NT2/D1 (cell line): ENCODE measurements around the gene KRT26.

Experiments
- DNase-seq: peaks from one replicate; pipeline ENCODE4 v3.0.0-alpha.2; 2011; ENCODE audit warnings: low read depth, low spot score
- H3K27me3 ChIP-seq: 2 replicates; pipeline ENCODE4 v1.6.0; 2011; ENCODE audit warnings: mild to moderate bottlenecking; ENCODE audit not compliant: insufficient read length, insufficient read depth
- H3K36me3 ChIP-seq: 2 replicates; pipeline ENCODE4 v1.6.1; 2011; ENCODE audit warnings: mild to moderate bottlenecking, low read length, mixed read lengths; ENCODE audit not compliant: insufficient read depth, insufficient read length
- H3K4me1 ChIP-seq: 2 replicates; pipeline ENCODE4 v1.5.1; 2011; ENCODE audit not compliant: insufficient read depth, insufficient read length
- H3K4me3 ChIP-seq: 2 replicates; pipeline ENCODE4 v1.5.1; 2011; ENCODE audit warnings: low read depth; ENCODE audit not compliant: insufficient read length
- H3K9ac ChIP-seq: 2 replicates; pipeline ENCODE4 v1.6.0; 2011; ENCODE audit warnings: low read depth; ENCODE audit not compliant: insufficient read length
- H3K9me3 ChIP-seq: 2 replicates; pipeline ENCODE4 v1.5.1; 2011; ENCODE audit warnings: mild to moderate bottlenecking, low read length; ENCODE audit not compliant: insufficient read depth
- SUZ12 ChIP-seq: IDR thresholded peaks from 2 replicates; pipeline ENCODE4 v1.6.1; 2011; ENCODE audit not compliant: insufficient read length, insufficient read depth; ENCODE audit errors: extremely low read depth
- YY1 ChIP-seq: IDR thresholded peaks from 2 replicates; pipeline ENCODE4 v1.6.1; 2011; ENCODE audit not compliant: insufficient read length, insufficient read depth
- ZNF274 ChIP-seq: IDR thresholded peaks from 2 replicates; pipeline ENCODE4 v1.6.1; 2011; ENCODE audit warnings: mild to moderate bottlenecking, low read depth, low read length

KRT26 gene, protein sequence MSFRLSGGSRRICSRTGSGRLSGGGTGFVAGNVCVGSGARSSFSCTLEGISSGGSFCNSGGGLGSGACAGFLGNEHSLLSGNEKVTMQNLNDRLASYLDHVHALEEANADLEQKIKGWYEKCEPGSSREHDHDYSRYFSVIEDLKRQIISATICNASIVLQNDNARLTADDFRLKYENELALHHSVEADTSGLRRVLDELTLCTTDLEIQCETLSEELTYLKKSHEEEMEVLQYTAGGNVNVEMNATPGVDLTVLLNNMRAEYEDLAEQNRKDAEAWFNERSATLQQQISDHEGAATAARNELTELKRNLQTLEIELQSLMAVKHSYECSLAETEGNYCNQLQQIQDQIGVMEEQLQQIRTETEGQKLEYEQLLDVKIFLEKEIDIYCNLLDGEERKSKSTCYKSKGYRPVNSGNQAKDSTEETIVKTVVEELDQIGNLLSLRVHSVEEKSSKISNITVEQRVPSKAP

DNA sequence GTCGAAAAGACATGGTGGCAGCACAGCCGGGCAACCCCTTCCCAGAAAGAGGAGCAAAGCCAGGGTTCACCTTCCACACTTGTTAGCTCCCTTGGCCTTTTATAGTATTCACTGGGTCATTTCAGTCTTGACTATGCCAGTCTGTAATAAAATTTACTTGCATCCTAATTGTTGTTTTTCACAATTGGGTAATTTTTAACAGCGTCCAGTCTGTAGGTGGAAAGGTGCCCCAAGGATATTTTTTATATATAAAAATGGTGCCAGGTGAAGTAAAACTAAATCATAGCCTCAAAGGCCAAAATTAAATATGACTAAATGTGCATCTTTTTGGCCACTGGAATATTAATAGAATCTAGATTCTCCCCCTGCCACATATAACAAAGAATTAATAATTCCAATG lies at the start of gene KRT26:
KRT26 (minus strand) TSS at position 101 of the 400 bp plus-strand sequence; CDS start at position 13, 88 bp downstream.
- Histone ChIP-seq H3K36me3 (no peaks in the 10 kb centered on the region), H3K9me3 (no peaks in the 10 kb centered on the region), H3K4me1 (no peaks in the 10 kb centered on the region), H3K27me3 (no peaks in the 10 kb centered on the region), H3K4me3 (no peak within 1 kb of the TSS), H3K9ac (no peak within 1 kb of the TSS)
- DNase-seq, result no peak
- TF ChIP-seq YY1, result no peak
- TF ChIP-seq SUZ12, result no peak
- no peak for TF ChIP-seq ZNF274

DNA sequence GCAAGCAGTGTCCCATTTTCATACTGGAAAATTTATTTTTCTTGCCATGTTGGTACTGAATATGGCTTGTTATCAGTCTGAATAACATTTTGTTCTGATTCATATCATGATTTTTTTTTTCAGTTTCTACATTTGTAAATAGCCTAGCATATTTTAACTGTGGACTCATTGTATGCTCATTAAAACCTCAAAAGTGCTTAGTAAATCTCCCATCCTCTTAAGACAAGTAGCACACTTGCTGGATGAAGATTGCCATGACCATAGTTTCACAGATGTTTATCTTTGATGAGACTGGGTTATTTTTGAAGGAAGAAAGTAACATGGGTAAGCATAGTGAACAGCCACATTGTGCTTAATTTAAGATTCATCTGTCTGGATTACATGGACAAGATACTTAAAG lies 49.5 kb upstream of the KRT26 start:
- no peak for DNase-seq
- Histone ChIP-seq H3K27me3 (no peaks in the 10 kb centered on the region), H3K9ac (no peak overlapping the region), H3K4me3 (no peak overlapping the region), H3K4me1 (no peaks in the 10 kb centered on the region), H3K9me3 (no peaks in the 10 kb centered on the region), H3K36me3 (peaks cover 37% of the 10 kb centered on the region)
- TF ChIP-seq SUZ12 (no peak), ZNF274 (no peak), YY1 (no peak)

DNA sequence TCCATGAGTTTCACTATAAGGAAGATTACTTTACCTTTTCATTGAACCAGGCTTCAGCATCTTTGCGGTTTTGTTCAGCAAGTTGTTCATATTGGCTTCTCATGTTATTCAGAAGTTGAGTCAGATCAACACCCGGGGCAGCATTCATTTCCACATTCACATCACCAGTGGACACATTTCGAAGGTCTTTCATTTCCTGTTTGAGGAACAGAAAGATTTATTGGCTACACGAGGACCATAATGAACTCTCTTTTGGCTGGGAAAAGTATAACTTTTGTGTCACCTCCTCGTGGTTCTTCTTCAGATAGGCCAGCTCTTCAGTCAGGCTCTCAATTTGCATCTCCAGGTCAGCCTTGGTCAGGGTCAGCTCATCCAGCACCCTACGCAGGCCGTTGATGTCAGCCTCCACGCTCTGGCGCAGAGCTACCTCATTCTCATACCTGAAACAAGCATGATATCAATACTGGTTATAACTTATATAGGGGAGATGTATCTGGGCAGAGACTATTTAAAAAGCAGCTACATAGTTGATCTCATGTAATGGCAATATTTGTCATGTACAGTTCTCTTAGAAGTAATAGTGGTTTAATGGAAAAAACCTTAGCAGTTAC lies 48.3 kb upstream of the KRT26 start:
- Histone ChIP-seq H3K36me3 (peaks cover 37% of the 10 kb centered on the region), H3K27me3 (no peaks in the 10 kb centered on the region), H3K4me3 (peak overlapping the region; percentile 76), H3K9me3 (no peaks in the 10 kb centered on the region), H3K4me1 (no peaks in the 10 kb centered on the region), H3K9ac (no peak overlapping the region)
- TF ChIP-seq SUZ12 (no peak), ZNF274 (no peak), YY1 (no peak)
- no peak for DNase-seq

DNA sequence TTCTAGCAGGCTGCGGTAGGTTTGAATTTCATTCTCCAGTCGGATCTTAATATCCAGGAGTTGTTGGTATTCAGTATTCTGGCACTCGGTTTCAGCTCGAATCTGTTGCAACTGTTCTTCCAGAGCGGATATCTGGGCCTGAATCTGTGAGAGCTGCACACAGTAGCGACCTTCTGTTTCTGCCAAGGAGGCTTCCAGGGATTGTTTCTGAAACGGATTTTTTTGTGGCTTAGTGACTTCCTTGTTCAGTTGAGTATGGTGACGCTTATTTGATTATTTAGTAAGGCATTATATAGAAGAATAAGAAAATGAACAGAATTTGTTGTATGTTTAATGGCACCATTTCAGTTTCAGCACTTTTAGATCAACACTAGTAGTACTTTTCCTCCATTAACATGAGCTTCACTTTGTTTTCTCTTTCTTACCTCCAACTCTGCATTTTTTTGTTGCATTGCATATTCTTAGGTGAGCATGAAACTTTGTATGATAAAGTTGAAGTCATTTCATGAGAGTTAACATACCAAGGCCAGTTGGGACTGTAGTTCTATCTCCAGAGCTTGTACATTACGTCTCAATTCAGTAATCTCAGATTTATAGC lies 47.6 kb upstream of the KRT26 start:
- Histone ChIP-seq H3K36me3 (peaks cover 37% of the 10 kb centered on the region), H3K4me3 (peak overlapping the region; percentile 76), H3K27me3 (no peaks in the 10 kb centered on the region), H3K9ac (peak overlapping the region; percentile 85), H3K9me3 (no peaks in the 10 kb centered on the region), H3K4me1 (no peaks in the 10 kb centered on the region)
- no peak for DNase-seq
- TF ChIP-seq SUZ12, result no peak
- no peak for TF ChIP-seq ZNF274
- TF ChIP-seq YY1, result no peak

DNA sequence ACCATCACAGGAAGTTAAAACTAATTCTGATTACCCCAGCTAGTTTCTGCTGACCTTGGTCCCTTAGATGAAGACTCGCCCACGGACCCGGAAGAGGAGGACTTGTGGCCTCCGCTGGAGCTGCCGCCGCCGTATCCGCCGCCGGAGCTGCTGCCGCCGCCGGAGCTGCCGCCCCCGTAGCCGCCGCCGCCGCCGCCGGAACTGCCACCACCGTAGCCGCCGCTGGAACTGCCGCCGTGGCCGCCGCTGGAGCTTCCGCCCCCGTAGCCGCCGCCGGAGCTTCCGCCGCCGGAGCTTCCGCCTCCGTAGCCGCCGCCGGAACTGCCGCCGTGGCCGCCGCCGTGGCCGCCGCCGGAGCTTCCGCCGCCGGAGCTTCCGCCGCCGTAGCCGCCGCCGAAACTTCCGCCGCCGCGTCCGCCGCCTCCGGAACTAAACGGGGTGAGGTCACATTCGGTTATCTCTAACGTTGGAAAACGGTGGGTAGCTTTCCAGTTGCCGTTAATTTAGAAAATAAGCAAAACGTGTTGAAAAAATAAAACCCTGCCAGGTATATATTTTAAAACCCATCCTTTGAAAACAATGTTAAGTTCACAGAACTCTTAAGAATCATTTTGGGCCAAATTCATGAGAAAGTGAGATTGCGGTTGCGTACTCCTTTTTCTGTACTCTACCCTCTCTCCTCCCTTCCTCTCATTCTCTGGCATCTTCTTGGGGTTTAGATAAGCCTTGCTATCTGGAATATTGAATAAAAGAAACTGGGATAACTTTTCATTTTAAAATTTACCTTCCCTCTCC lies 46.9 kb upstream of the KRT26 start:
- Histone ChIP-seq H3K9me3 (no peaks in the 10 kb centered on the region), H3K4me3 (peak overlapping the region; percentile 76), H3K4me1 (no peaks in the 10 kb centered on the region), H3K36me3 (peaks cover 37% of the 10 kb centered on the region), H3K27me3 (no peaks in the 10 kb centered on the region), H3K9ac (peak overlapping the region; percentile 85)
- DNase-seq, result peak; percentile 54
- TF ChIP-seq ZNF274 (no peak), YY1 (no peak), SUZ12 (no peak)

DNA sequence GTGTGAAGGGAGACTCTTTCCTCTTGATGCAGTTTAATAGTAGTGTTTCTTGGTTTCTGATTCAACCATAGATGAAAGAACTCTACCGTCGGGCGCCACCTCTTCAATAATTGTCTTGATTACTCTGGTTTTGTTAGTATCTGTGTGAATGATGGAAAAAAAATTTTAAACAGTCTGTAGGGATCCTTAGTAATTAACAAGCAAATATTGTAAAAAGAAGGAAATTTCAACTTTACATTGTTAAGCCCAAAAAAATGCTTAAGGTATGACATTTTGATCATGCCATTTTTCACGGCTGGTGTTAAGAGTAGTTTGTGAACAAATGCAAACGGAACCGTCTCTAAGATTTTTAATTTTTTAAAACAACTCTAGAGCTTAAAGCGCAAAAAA lies 46.3 kb upstream of the KRT26 start:
- Histone ChIP-seq H3K9me3 (no peaks in the 10 kb centered on the region), H3K4me3 (peak overlapping the region; percentile 66), H3K4me1 (no peaks in the 10 kb centered on the region), H3K9ac (peak overlapping the region; percentile 83), H3K36me3 (peaks cover 37% of the 10 kb centered on the region), H3K27me3 (no peaks in the 10 kb centered on the region)
- no peak for TF ChIP-seq YY1
- no peak for DNase-seq

DNA sequence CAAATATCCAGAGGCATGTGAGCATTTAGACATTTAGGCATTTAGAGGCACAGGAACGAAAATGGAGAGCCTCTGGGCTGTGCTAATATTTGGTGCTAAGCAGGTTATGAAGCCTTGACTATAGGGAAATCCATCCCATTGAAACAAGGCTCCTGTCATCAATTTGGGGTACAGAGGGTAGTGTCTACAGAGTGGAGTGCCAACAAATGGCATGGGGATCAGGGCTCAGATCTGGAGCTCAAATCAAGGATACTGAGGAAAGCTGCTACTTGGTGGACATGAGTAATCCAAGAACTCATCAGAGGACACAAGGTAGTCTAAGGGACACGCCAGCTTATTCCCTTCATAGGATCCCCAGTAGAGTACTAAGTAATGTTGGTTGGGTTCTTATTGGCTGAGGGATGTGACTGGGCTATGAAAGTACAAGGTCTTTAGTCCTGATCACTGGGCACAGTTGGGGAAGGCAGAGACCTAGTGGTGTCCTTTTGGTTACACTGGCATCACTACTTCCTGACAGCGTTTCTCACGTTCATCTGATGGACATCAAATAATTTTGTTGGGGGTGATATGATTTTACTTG lies 45.2 kb upstream of the KRT26 start:
- no peak for DNase-seq
- Histone ChIP-seq H3K36me3 (peaks cover 32% of the 10 kb centered on the region), H3K4me3 (no peak overlapping the region), H3K9ac (no peak overlapping the region), H3K4me1 (no peaks in the 10 kb centered on the region), H3K27me3 (no peaks in the 10 kb centered on the region), H3K9me3 (no peaks in the 10 kb centered on the region)
- TF ChIP-seq YY1 (no peak), ZNF274 (no peak), SUZ12 (no peak)
